ENCODE data around the gene XYLT1. TPM values are rescaled to one million over a fixed set of nuclear protein-coding genes. Genes with fewer than 3 reads are reported as not detected.

XYLT1 gene
- total RNA-seq, 8 experiments from 2014 or later = 1.2 to 22.0 (median 6.3) TPM

DNA sequence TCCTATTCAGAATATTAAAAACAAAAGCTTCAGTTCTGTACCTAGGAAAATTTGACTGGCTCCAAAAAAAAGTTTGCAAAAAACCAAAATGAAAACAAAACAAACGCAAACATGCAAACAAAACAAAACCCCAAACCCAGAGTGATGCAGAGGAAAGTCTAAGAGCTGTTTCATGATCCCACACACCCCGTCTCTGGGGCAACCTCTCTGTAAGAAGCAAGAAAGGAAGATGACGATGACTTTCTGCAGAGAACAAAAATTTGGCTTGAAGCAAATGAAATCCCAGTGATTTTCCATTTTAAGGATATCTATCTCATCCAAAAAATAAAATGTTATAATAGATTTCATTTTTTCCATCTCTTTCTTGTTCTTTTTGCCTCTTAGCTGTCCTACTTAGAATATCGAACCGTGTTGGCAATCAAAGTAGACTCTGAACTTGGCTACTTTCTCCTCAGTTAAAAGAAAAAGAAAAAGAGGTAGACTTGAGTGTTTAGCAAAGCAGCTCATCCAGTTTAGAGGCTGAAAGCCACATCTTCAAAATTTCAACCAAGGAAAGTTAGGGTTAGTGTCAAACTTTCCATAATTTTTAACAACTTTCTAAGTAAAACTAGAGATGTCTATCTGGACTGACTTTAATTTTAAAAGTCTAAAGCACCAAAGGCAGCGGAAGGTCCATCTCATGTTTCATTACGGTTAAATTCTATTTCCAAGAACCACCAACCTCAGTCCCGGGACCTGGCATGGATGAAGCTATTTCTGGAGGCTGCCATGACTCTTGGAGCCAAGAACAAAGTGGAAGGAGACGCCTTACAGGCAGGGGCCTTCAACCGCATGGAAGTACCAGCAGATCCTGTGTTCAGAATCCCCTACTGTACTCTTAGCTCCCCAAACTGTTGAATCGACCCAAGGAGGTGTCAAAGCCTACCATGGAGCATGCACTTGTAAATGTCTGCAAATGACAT lies 180.8 kb downstream of the XYLT1 start:
- no peak overlapping the region for H3K4me3 ChIP-seq
- peaks cover 5 to 10% of the 10 kb centered on the region in 2 donors for H3K4me1 ChIP-seq (replicated peaks in 1 of 2)
- in situ Hi-C loops (cut with MboI; ENCODE audit: low pct_unique_long_range_greater_than_20kb in 2 of 9, low sequenced_read_pairs in 9 of 9, unreplicated experiment in 9 of 9) = no loop called here
- WGBS, 10 experiments = 22 to 96% (median 77%) methylated on average over 3 to 10 of the region's 11 CpGs
- no peak for ATAC-seq (replicated peaks in 6 of 8)
- no peak overlapping the region for H3K27ac ChIP-seq

DNA sequence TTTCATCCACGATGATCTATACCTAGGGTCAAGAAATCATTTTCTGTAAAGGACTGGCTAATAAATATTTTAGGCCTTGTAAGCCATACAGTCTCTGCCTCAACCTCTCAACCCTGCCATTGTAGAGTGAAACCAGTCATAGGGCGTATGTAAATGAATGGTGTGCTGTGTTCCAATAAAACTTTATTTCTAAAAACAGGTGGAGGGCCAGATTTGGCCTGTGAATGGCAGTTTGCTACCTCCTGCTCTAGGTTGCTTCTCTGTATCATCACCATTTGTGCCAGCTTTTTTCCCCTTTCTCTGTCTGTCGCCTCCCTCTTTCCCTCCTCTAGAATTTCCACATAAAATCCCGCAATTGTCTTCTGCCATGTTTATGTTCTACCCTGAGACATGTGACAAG lies 181.7 kb downstream of the XYLT1 start:
- no peak for ATAC-seq (replicated peaks in 6 of 8)
- no peak overlapping the region for H3K27ac ChIP-seq
- in situ Hi-C loops (cut with MboI; ENCODE audit: low pct_unique_long_range_greater_than_20kb in 2 of 9, low sequenced_read_pairs in 9 of 9, unreplicated experiment in 9 of 9) = no loop called here
- no peak overlapping the region for H3K4me3 ChIP-seq
- peaks cover 6 to 10% of the 10 kb centered on the region in 2 donors for H3K4me1 ChIP-seq (replicated peaks in 1 of 2)
- 62 to 100% (median 97%) methylated on average over 1 to 4 of the region's 4 CpGs for WGBS, 10 experiments

DNA sequence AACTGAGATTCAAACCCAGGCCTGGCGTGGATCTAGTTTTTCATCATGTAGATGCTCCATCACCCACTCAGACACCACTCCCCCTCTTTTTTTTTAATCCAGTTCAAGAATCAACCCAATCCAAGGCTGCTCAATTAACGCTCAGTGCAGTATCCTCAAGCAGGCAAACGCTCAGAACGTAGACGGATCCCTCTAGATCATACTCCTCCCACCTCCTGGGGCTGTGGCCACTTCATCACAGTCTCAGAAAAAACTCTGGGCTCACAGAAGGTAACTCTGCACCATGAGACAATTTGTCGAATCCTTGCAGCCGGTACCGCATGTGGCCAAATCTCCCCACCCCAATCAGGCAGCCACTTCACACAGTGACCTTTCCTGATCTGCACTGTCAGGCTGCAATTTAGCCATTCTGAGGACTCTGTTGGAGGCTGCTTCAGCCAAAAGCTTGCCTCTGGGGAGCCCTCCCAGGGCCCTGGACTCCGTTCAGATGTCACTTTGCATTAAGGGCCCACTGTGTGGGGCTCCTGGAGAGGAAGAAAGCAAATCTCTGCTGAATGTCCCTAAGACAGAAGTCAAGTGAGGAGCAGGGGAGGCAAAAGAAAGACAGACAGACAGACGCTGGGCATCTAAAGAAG lies 183.5 kb downstream of the XYLT1 start:
- 50 to 100% (median 74%) methylated on average over 1 to 7 of the region's 10 CpGs; no CpG with 5 or more reads in 3 of the 10 experiments for WGBS, 10 experiments
- ATAC-seq (replicated peaks in 6 of 8) = peak in 5 of 8 experiments; percentile 14 to 54 (median 29)
- in situ Hi-C loops (cut with MboI; ENCODE audit: low pct_unique_long_range_greater_than_20kb in 2 of 9, low sequenced_read_pairs in 9 of 9, unreplicated experiment in 9 of 9) = no loop called here
- Histone ChIP-seq H3K4me1 (replicated peaks in 1 of 2) (peaks cover 12 to 13% of the 10 kb centered on the region in 2 donors), H3K4me3 (no peak overlapping the region), H3K27ac (no peak overlapping the region)

DNA sequence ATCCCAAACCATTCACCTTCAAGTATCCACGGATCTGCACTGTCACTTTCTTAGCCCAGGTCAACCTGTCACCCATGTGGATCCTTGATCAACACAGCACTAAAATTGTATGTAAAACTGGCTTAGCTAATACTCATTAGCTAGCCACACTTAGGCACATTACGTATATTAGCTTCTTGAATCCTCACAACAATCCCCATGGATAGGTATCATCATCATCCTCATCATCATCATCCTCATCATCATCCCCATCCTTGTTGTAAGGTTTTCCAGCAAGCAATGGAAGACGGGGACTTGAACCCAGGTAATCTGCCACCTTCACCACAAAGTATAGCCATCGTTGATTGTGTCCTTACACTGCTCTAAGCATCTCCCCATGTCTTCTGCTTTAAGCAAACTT lies 184.3 kb downstream of the XYLT1 start:
- Histone ChIP-seq H3K4me1 (replicated peaks in 1 of 2) (peaks cover 12 to 13% of the 10 kb centered on the region in 2 donors), H3K4me3 (no peak overlapping the region), H3K27ac (no peak overlapping the region)
- 52 to 100% (median 100%) methylated on average over 1 to 3 of the region's 4 CpGs; no CpG with 5 or more reads in 2 of the 10 experiments for WGBS, 10 experiments
- no peak for ATAC-seq (replicated peaks in 6 of 8)
- in situ Hi-C loops (cut with MboI; ENCODE audit: low pct_unique_long_range_greater_than_20kb in 2 of 9, low sequenced_read_pairs in 9 of 9, unreplicated experiment in 9 of 9) = no loop called here

DNA sequence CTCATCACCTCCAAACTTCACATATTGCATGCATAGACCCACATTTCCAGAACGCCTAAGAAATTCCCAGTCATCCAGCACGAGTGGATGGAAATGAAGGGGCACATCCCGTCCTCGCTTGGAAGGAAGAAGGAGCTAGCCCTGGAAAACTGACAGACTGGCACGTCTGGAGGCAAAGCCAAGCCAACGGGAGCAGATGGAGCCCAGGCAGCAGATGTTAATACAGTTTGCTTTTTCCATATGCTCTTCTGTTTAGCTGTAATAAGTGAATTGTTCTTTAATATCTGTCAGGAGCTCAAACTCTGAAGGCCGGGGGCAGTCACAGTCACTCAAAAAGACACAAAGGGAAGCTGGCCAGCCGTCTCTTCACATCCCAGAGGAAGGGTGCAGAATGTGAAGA lies 187.7 kb downstream of the XYLT1 start:
- H3K4me1 ChIP-seq (replicated peaks in 1 of 2) = peaks cover 12 to 13% of the 10 kb centered on the region in 2 donors
- 4 to 100% (median 74%) methylated on average over 1 to 7 of the region's 8 CpGs; no CpG with 5 or more reads in 2 of the 10 experiments for WGBS, 10 experiments

DNA sequence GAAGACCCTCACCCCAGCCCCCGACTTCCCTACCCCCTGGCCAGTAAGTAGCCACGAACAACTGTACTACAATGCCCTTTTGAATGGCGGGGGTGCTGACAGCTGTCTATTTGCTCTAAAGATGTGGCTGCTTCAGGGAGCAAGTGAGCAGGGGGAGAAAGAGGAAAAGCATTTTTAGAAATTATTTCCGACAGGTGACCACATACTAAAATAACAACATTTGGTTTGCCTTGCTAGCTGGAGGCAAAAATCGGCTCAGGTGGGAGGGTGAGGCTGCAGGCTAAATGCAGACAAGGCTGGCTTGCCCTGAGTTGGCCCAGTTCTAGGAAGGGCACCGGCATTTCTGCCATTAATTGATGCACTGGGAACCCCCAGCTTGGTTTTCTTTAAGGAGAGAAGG lies 188.5 kb downstream of the XYLT1 start:
- no peak for ATAC-seq (replicated peaks in 6 of 8)

More for the DNA sequence above, 187.7 kb downstream of the XYLT1 start:
- no peak overlapping the region for H3K4me3 ChIP-seq
- ATAC-seq (replicated peaks in 6 of 8) = no peak
- no peak overlapping the region for H3K27ac ChIP-seq
- in situ Hi-C loops (cut with MboI; ENCODE audit: low pct_unique_long_range_greater_than_20kb in 2 of 9, low sequenced_read_pairs in 9 of 9, unreplicated experiment in 9 of 9) = no loop called here

DNA sequence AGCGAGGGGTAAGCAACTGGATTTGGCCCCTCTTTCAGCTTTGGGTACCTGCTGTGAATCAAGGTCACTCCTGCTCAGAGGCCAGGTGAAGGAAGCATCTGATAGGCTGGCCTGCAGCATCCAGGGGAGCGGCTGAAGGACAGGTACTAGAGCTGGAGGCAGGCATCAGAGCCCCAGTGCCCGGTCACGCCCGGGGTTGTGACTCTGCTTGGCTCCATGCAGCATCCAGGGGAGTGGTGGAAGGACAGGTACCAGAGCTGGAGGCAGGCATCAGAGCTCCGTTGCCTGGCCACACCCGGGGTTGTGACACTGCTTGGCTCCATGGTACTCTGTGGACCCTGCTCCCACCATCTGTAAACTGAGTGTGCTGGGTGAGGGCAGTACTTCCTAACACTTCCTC lies 189.7 kb downstream of the XYLT1 start:
- no peak overlapping the region for H3K4me3 ChIP-seq
- H3K27ac ChIP-seq = no peak overlapping the region
- WGBS, 10 experiments = 96 to 100% (median 100%) methylated on average over 1 to 6 of the region's 7 CpGs; no CpG with 5 or more reads in 5 of the 10 experiments
- H3K4me1 ChIP-seq (replicated peaks in 1 of 2) = peaks cover 16 to 18% of the 10 kb centered on the region in 2 donors
- in situ Hi-C loops (cut with MboI; ENCODE audit: low pct_unique_long_range_greater_than_20kb in 2 of 9, low sequenced_read_pairs in 9 of 9, unreplicated experiment in 9 of 9) = no loop called here
- ATAC-seq (replicated peaks in 6 of 8) = no peak

More for the DNA sequence above, 188.5 kb downstream of the XYLT1 start:
- in situ Hi-C loops (cut with MboI; ENCODE audit: low pct_unique_long_range_greater_than_20kb in 2 of 9, low sequenced_read_pairs in 9 of 9, unreplicated experiment in 9 of 9) = no loop called here
- Histone ChIP-seq H3K4me1 (replicated peaks in 1 of 2) (peaks cover 12 to 13% of the 10 kb centered on the region in 2 donors), H3K27ac (no peak overlapping the region), H3K4me3 (no peak overlapping the region)
- WGBS, 10 experiments = 20 to 100% (median 88%) methylated on average over 1 to 6 of the region's 6 CpGs; no CpG with 5 or more reads in 3 of the 10 experiments

DNA sequence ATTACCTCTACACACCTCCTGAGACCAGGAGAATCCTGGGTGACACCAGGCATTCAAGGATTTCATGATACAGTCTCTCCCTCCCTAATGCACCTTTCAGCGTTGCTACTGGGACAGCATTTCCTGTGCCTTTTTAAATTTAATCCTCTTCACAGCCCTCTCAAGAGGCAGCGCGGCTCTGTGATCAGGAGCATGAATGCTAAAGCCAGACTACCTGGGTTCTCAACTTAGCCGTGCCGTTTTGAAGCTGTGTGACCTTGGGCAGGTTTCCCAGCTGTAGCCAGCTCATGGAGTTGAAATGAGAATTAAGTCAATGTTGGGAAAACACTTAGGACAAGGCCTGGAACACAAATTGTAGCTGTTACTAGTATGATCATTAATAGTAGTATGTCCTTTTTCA lies 191.8 kb downstream of the XYLT1 start:
- in situ Hi-C loops (cut with MboI; ENCODE audit: low pct_unique_long_range_greater_than_20kb in 2 of 9, low sequenced_read_pairs in 9 of 9, unreplicated experiment in 9 of 9) = no loop called here
- no peak for ATAC-seq (replicated peaks in 6 of 8)
- WGBS, 10 experiments = 0 to 100% (median 89%) methylated on average over 1 to 4 of the region's 5 CpGs; no CpG with 5 or more reads in 4 of the 10 experiments
- Histone ChIP-seq H3K4me3 (no peak overlapping the region), H3K4me1 (replicated peaks in 1 of 2) (peaks cover 20 to 21% of the 10 kb centered on the region in 2 donors), H3K27ac (no peak overlapping the region)

DNA sequence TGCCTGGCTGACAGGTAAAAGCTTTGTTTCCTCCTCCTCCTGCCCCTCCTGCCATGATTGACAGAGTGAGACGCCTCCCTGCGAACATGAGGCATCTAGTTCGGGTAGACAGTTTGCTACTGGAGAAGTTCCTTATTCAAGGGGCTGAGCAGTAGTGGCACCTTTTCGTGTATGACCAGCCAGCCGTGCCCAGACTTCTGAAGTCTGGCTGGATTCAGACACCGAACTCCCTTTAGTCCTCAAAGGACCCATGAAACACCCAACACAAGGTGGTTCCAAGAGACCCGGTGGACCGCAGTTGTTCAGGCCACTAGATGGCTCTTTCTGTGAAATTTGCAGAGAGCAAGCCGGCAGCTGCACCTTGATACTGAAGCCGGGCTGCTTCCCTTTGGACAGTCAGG lies 192.8 kb downstream of the XYLT1 start:
- H3K4me3 ChIP-seq = no peak overlapping the region
- WGBS, 10 experiments = 58 to 100% (median 80%) methylated on average over 2 to 3 of the region's 10 CpGs; no CpG with 5 or more reads in 5 of the 10 experiments
- H3K27ac ChIP-seq = no peak overlapping the region
- in situ Hi-C loops (cut with MboI; ENCODE audit: low pct_unique_long_range_greater_than_20kb in 2 of 9, low sequenced_read_pairs in 9 of 9, unreplicated experiment in 9 of 9) = no loop called here
- peaks cover 21 to 22% of the 10 kb centered on the region in 2 donors for H3K4me1 ChIP-seq (replicated peaks in 1 of 2)
- no peak for ATAC-seq (replicated peaks in 6 of 8)

DNA sequence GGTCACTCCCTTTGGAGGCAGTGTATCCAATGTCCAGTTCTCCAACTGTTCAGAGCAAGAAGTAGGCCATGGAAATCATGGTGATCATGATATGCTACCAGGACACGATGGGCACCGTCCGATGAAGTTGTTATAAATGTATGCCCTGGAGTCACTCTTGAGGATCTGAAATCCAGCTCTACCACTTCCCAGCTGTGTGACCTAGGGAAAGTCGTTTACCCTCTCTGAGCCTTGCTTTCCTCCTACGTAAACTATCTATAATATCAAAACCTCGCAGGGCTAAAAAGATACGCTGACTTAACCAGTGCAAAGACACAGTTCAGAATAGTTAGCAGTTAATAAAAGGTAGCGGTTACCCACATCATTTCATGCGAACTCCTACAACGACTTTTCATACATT lies 194.2 kb downstream of the XYLT1 start:
- ATAC-seq (replicated peaks in 6 of 8) = no peak
- Histone ChIP-seq H3K4me3 (no peak overlapping the region), H3K27ac (no peak overlapping the region), H3K4me1 (replicated peaks in 1 of 2) (peaks cover 31 to 33% of the 10 kb centered on the region in 2 donors)
- 73 to 100% (median 94%) methylated on average over 1 to 8 of the region's 10 CpGs; no CpG with 5 or more reads in 2 of the 10 experiments for WGBS, 10 experiments
- in situ Hi-C loops (cut with MboI; ENCODE audit: low pct_unique_long_range_greater_than_20kb in 2 of 9, low sequenced_read_pairs in 9 of 9, unreplicated experiment in 9 of 9) = no loop called here

DNA sequence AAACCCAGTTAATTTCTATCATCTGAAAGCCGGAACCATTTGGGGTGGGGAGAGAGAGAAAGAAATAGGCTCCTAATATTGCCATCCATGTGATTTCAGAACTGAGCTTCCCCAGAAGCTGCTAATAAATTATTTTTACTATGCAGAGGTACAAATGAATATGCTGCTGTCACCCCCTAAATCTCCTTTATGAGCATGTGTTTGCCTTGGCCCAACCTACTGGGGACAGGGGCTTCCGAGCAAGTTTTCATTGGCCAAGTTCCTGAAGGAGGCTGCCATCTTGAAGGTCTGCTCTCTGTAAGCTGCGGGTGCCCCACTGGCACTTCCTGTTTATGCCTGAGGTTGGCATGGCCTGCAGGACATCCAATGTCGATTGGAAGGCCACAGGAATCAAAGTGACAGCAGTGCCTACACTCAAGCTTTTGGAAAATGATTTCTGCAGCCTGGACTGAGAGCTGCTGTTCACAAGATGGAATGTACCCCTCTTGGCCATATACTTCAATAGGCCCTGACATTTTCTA lies 194.7 kb downstream of the XYLT1 start:
- peak in 3 of 8 experiments; percentile 11 to 31 (median 30) for ATAC-seq (replicated peaks in 6 of 8)
- in situ Hi-C loops (cut with MboI; ENCODE audit: low pct_unique_long_range_greater_than_20kb in 2 of 9, low sequenced_read_pairs in 9 of 9, unreplicated experiment in 9 of 9) = no loop called here

DNA sequence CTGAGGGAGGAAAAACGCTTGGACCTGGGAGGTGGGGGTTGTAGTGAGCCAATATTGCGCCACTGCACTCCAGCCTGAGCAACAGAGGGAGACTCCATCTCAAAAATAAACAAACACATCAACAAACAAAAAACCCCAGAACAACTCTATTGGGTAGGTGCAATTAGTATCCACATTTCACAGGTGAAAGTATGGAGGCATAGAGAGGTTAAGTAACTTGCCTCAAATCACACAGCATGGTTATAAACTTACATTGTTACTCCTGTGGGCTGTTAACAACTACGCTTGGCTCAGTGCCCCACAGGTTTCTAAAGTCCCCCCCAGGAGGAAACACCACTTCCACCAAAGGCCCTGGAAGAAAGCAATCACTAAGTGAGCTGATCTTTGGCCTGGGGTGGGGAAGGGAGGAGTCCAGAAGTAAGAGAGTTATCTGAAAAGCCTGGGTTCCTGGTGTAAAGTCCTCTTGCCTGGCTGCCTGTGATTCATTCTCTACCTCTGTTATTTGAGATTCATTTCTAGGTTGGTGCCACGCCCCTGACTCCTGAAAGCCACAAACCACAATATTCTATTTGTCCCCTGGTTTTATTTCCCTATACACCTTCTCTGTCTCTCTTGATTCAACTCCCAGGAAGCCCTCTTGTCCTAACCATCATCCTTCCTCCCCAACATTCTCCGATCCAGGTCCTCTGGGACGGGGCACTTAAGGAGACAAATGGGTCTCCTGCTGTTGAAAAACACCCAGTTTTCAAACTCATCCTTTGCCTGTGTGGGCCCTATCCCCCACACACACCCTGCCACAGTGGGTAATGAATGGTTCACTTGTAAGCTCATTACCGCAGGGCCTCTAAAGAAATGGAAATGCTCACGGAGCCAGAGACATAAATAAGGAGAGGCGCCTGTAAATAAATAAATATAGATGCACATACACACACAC lies 195.4 kb downstream of the XYLT1 start:
- no peak overlapping the region for H3K4me3 ChIP-seq
- WGBS, 10 experiments = 42 to 100% (median 62%) methylated on average over 1 to 6 of the region's 9 CpGs; no CpG with 5 or more reads in 1 of the 10 experiments
- ATAC-seq (replicated peaks in 6 of 8) = peak in 7 of 8 experiments; percentile 31 to 83 (median 62)
- H3K27ac ChIP-seq = no peak overlapping the region
- H3K4me1 ChIP-seq (replicated peaks in 1 of 2) = peaks cover 37 to 46% of the 10 kb centered on the region in 2 donors
- in situ Hi-C loops (cut with MboI; ENCODE audit: low pct_unique_long_range_greater_than_20kb in 2 of 9, low sequenced_read_pairs in 9 of 9, unreplicated experiment in 9 of 9) = no loop called here

More for the DNA sequence above, 194.7 kb downstream of the XYLT1 start:
- Histone ChIP-seq H3K4me1 (replicated peaks in 1 of 2) (peaks cover 36 to 38% of the 10 kb centered on the region in 2 donors), H3K4me3 (no peak overlapping the region), H3K27ac (peak overlapping the region in 1 of 2 donors; percentile 22)
- WGBS, 10 experiments = 20 to 100% (median 60%) methylated on average over 1 to 4 of the region's 4 CpGs; no CpG with 5 or more reads in 1 of the 10 experiments

Data from motor neuron (in vitro differentiated cells).